Subcutaneous adipose tissue (tissue), 4 donors: Measurements from ENCODE around the gene ATG2A. TPM values are rescaled to one million over a fixed set of nuclear protein-coding genes. Genes with fewer than 3 reads are reported as not detected.

Source experiments
- CTCF ChIP-seq: fragments of 450-650 bp; IDR thresholded peaks from one replicate; pipeline ENCODE4 v1.5.1; 2016; ENCODE audit warnings: low read depth, mild to moderate bottlenecking, control low read depth, antibody characterized with exemption, moderate library complexity
- small RNA-seq: library from RNA; depleted of rRNA; stranded (forward); fragments of <200 nt; gene quantifications from one replicate; pipeline ENCODE3, GENCODE V24; 2016
- total RNA-seq, 4 donors: library from RNA; depleted of rRNA; stranded (reverse); fragments of >200 nt; gene quantifications; one replicate each; pipeline ENCODE4 v1.1.0, GENCODE V29; 2016

ATG2A gene
- total RNA-seq, 4 donors from 2014 or later: 12.4 to 47.7 (median 22.2) TPM

DNA sequence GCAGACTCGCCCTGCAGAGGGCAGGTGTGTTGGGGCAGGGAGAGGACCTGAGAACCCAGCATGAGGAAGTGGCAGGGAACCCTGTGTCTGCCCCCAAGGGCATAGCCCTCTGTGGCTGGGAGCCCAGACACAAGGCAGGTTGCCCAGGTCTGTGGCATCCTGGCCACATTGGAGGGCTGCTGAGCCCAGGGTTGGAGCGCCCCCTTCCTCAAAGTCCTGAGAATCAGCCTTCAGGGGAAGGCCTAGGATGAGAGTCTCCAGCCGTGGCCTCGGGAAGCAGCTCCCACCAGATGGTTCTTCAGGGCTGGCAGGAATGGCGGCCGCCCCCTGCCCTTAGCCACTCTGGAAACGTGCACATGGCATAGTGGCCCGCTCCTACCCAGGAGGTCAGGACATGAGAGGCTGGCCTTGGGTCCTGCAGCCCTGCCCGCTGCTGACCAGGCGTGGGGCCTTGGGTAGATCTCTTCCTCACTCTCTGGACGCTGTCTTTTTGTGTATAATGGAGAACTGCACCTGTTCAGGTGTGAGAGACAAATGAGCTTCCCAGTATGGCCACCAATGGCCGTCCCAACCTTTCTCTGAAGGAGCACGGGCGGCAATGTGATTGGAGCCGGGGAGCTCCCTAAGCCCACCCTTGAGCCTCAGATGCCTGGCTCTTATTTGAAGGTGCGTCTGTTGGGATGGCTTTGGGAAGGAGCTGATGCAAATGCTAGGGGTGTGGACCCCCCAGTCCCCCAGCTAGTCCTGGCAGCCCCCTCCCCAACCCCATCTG is 68.0 kb downstream of the ATG2A start:
- TF ChIP-seq CTCF: no peak

DNA sequence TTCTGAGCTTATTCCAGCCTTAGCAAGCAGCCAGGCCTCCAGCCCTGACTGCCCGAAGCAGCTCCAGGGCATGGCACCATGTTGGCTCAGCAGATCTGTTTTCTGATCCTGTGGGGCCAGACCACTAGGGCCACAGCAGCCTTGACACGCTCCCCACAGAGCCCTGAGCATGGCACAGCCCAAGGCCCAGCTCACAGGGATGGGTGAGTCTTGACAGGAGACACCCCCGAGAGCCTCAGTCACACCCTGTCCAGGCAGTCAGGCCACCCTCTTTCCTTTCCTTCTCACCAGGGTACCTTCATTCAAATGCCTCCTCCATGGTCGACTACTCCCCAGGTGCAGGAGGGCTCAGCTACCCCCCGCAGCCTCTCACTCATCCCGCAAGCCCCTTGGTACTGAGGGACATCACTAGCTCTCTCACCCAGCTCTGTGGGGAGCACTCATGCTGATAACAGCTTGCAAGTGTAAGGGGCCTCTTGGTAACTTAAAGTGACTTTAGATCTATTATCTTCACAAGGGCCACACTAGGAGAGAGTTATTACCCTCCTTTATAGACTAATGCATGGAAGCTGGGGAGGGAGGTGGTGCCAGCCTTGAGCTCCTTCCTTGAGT is 68.7 kb downstream of the ATG2A start:
- no peak for TF ChIP-seq CTCF

- no peak for TF ChIP-seq CTCF
Measured at GRCh38 chr11:64846998-64847666, 69.9 kb downstream of the ATG2A start.

GRCh38 chr11:64845129-64845775 is 71.8 kb downstream of the ATG2A start:
- no peak for TF ChIP-seq CTCF

Small RNA genes within 50 kb of the gene (small RNA-seq; reads per million reads assigned to genes)
- gene MIR6749 (0.61 reads per million), gene MIR6750 (not detected)

Other genes with a start within 250 kb of the ATG2A start
- gene NRXN2, start 194.0 kb downstream of the ATG2A start, total RNA-seq: 1 to 10 TPM in 3 of 4 donors, under 1 TPM in 1; 0.16 to 7.0 (median 2.9) TPM
- gene RASGRP2, start 173.1 kb downstream of the ATG2A start, total RNA-seq: 10 to 100 TPM in 3 of 4 donors, 1 to 10 TPM in 1; 6.8 to 47.5 (median 14.6) TPM
- 10 to 100 TPM in 1 of 4 donors, 1 to 10 TPM in 2, under 1 TPM in 1; 0.51 to 63.7 (median 4.4) TPM for gene PYGM, start 157.2 kb downstream of the ATG2A start, total RNA-seq
- gene SF1, start 138.7 kb downstream of the ATG2A start, total RNA-seq: 100 to 1,000 TPM; 215 to 388 (median 273) TPM
- gene MAP4K2, start 114.0 kb downstream of the ATG2A start, total RNA-seq: 10 to 100 TPM in 2 of 4 donors, 1 to 10 TPM in 2; 5.9 to 14.3 (median 9.1) TPM
- 10 to 100 TPM in 3 of 4 donors, 1 to 10 TPM in 1; 8.6 to 15.8 (median 13.4) TPM for gene MEN1, start 106.7 kb downstream of the ATG2A start, total RNA-seq
- under 1 TPM in 3 of 4 donors, not detected in 1; 0.17 to 0.38 (median 0.22) TPM for gene CDC42BPG, start 72.6 kb downstream of the ATG2A start, total RNA-seq
- 100 to 1,000 TPM in 1 of 4 donors, 10 to 100 TPM in 3; 37.2 to 108 (median 46.4) TPM for gene EHD1, start 38.6 kb downstream of the ATG2A start, total RNA-seq
- gene PPP2R5B, start 7.5 kb upstream of the ATG2A start, total RNA-seq: 10 to 100 TPM in 2 of 4 donors, 1 to 10 TPM in 2; 8.8 to 19.8 (median 14.3) TPM
- not detected for gene GPHA2, start 18.7 kb upstream of the ATG2A start, total RNA-seq
- gene MAJIN, start 54.9 kb upstream of the ATG2A start, total RNA-seq: not detected
- gene BATF2, start 79.8 kb upstream of the ATG2A start, total RNA-seq: 1 to 10 TPM in 2 of 4 donors, under 1 TPM in 1, not detected in 1; 0.68 to 1.9 (median 1.3) TPM
- 100 to 1,000 TPM in 2 of 4 donors, 10 to 100 TPM in 2; 90.8 to 165 (median 131) TPM for gene ARL2, start 97.0 kb upstream of the ATG2A start, total RNA-seq
- gene SNX15, start 110.2 kb upstream of the ATG2A start, total RNA-seq: 10 to 100 TPM; 16.0 to 39.2 (median 20.5) TPM
- gene SAC3D1, start 124.0 kb upstream of the ATG2A start, total RNA-seq: 10 to 100 TPM in 1 of 4 donors, 1 to 10 TPM in 3; 4.0 to 22.0 (median 7.0) TPM
- gene NAALADL1, start 141.3 kb upstream of the ATG2A start, total RNA-seq: 10 to 100 TPM in 3 of 4 donors, 1 to 10 TPM in 1; 2.9 to 26.3 (median 16.4) TPM
- 1 to 10 TPM in 1 of 4 donors, under 1 TPM in 1, not detected in 2; 0.66 to 1.9 TPM for gene CDCA5, start 166.8 kb upstream of the ATG2A start, total RNA-seq
- 10 to 100 TPM; 24.8 to 47.8 (median 36.6) TPM for gene ZFPL1, start 167.0 kb upstream of the ATG2A start, total RNA-seq
- gene VPS51, start 179.0 kb upstream of the ATG2A start, total RNA-seq: 100 to 1,000 TPM in 3 of 4 donors, 10 to 100 TPM in 1; 84.8 to 300 (median 174) TPM
- 100 to 1,000 TPM in 3 of 4 donors, 10 to 100 TPM in 1; 95.1 to 339 (median 209) TPM for gene TM7SF2, start 194.7 kb upstream of the ATG2A start, total RNA-seq
- 10 to 100 TPM in 1 of 4 donors, 1 to 10 TPM in 3; 4.4 to 12.6 (median 8.2) TPM for gene ZNHIT2, start 200.5 kb upstream of the ATG2A start, total RNA-seq
- 1,000 to 10,000 TPM in 1 of 4 donors, 100 to 1,000 TPM in 3; 793 to 1,064 (median 875) TPM for gene FAU, start 204.9 kb upstream of the ATG2A start, total RNA-seq
- 10 to 100 TPM; 34.1 to 60.8 (median 48.7) TPM for gene MRPL49, start 205.1 kb upstream of the ATG2A start, total RNA-seq
- gene SYVN1, start 217.3 kb upstream of the ATG2A start, total RNA-seq: 10 to 100 TPM; 29.3 to 61.0 (median 46.0) TPM